HG02938 (cell line): ENCODE results near the gene MESP1.

ENCODE experiments used
- ATAC-seq: cut with Tn5 transposase; IDR thresholded peaks from one replicate; pipeline ENCODE4 v1.9.1; 2021; ENCODE audit warnings: mild to moderate bottlenecking, moderate library complexity; ENCODE audit not compliant: unreplicated experiment

Gene MESP1

DNA sequence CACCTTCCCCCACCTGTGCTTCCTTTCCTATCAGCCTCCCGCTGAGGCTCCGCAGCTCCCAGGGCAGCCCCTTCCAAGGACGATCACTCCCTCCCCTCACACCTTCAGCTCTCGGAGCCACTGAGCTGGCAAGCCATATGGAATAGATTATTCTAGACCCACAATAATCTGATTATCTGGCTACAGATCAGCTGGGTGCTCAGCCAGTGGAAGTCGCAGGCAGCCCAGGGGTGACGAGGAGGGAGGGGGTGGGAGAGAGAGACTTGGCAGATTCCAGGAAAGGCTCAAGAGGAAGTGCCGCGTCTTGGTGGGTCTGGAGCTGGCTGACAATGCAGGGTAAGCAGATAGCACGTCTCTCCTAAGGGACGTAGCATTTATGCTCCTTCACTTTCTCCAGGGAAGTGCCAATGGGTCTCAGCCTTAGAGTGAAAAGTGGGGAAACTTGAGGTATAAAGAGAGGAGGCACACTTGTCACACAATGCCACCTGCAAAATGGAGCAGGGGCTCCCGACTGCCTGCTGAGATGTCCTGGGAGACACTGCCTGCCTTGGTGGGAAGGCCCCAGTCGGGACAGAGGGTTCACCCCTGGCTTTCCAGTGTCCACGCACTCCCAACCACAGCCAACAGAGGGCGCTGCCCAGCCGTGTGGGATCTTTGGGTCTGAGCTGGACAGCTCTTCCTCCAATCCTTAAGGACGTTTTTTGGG is 9.4 kb upstream of the MESP1 start:
- ATAC-seq: no peak

DNA sequence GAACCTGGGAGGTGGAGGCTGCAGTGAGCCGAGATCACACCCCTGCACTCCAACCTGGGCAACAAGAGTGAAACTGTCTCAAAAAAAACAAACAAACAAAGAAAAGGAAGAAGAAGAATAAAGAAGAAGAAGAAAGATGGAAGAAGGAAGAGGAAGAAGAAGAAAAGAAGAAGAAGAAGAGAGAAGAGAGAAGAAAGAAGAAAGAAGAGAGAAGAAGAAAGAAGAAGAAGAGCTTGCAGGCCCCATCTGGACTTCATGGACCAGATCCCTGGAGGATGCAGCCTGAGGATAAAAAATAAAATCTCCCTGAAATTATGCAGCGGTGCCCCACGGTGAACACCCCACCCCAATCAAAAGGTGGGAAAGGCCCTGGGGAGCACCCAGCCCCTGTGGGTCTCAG is 8.8 kb upstream of the MESP1 start:
- no peak for ATAC-seq

DNA sequence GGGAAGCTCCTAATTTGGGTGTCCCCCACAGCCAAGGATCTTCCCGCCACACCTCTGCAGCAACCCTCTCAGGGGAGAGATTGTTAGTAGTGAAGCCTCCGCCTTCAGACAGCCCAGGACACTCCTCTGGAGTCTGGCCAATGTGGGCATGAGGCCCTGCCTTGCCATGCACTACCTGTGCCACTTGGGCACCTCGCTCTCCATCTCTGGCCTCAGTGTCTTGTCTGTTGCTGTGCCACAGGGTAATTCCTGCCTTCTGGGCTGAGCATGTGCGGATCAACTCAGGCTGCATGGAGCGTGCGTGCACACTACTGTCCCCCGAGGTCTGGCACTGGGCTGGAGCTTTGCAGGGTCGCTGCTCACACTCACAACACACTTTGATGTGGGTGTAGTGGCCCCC is 7.9 kb upstream of the MESP1 start:
- no peak for ATAC-seq

DNA sequence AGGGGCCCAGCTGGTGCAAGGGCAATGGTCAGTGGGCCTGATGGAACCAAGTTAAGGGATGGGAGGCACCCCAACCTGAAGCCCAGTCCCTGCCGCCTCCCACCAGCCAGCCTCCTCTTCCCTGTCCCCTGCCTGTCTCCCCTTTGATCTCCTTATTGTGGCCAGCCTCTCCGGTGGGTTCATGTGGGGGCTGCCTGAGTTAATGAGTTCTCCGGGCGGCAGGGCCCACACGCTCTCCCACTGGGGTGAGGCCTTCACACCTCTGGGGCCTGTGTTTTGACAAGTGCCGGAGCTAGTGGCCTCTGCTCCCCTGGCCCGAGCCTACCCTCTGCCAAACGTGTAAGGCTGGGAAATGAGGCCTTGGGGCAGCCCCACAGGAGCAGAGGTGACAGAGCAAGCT is 7.2 kb upstream of the MESP1 start:
- no peak for ATAC-seq

DNA sequence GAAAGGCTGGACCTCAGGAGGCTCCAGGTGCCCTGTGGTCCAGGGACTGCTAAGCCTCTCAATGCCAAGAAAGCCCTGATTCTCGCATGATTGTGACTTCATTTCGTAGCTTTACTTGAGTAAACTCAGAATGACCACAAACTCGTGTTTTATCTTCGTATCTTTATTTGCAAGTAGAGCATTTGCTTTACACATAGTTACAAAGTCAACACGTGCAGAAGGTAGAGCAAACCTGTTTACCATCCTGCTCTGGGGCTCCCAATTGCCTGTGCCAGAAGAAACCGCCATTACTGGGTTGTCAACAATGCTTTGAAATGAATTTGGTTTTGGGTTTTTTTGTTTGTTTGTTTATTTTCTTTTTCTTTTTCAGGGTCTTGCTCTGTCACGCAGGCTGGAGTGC is 5.8 kb upstream of the MESP1 start:
- ATAC-seq: no peak

DNA sequence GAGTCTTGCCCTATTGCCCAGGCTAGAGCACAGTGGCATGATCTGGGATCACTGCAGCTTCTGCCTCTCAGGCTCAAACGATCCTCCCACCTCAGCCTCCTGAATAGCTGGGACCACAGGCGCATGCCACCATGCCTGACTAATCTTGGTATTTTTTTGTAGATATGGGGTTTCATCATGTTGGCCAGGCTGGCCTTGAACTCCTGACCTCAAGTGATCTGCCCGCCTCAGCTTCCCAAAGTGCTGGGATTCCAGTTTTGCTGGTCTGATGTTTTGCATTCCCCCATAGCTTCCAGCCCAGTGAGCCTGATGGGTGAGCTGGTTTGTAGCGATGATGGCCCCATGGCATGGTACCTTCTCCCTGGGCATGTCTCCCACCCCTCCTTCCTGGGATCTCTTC is 4.7 kb upstream of the MESP1 start:
- ATAC-seq: no peak

DNA sequence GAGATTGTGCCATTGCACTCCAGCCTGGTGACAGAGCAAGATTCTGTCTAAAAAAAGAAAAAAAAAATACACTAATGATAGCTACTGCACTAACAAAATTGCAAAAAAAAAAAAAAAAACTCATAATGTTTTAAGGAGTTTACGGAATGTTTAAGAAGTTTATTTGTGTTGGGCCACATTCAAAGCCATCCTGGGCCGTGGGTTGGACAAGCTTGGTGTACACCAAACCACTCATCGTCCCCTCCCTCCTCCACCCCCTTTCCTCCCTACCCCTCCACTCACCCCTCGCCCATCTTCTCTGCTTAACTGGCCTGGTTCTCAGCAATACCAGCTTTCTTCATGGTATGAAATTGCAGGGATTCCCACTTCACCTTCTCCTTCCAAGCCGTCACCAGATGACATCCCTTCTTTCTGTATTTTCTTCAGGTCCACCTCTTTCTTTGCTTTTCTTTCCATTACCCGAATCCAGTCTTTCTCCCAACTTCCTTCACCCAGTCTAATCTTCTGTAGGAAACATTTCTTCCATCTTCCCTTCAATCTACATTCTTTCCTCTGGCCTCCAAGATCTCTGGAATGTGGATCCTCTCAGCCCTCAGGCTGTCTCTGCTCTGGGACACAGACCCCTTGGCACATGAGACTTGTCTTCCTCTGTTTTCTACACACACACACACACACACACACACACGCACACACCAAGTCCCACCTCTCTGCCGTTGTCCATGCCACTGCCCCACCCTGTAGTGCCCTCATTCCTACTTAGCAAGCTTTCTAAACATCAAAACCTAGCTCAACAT is 3.5 kb upstream of the MESP1 start:
- no peak for ATAC-seq

DNA sequence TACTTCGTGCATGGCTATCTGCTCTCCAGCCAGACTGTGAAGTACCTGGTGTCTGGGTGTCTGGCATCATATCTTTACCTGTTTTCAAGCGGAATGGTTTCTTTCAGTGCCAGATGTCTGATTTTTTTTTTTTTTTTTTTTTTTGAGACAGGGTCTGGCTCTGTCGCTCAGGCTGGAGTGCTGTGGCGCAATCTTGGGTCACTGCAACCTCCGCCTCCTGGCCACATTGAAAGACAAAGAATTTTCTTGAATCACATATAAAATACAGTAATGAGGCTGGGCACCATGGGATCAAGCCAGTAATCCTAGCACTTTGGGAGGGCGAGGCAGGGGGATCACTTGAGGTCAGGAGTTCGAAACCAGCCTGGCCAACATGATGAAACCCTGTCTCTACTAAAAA is 2.8 kb upstream of the MESP1 start:
- no peak for ATAC-seq

DNA sequence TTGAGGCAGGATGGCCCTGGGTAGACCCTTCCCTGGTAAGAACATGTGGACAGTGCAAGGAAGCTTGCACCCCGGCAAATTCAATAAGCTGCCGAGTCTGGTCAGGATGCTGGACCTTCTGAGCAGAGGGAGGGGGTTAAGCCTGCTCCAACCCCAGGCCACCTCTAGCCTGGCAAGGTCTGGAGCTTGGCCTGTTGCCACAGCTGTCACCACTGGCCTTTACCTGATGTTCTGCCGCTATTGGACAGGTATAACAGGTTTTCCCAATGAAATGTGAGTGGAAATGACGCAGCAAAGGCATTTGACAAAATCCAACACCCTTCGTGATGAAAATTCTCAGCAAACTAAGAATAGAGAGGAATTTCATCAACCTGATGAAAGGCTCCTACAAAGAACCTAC is 699 bp upstream of the MESP1 start:
- no peak for ATAC-seq

DNA sequence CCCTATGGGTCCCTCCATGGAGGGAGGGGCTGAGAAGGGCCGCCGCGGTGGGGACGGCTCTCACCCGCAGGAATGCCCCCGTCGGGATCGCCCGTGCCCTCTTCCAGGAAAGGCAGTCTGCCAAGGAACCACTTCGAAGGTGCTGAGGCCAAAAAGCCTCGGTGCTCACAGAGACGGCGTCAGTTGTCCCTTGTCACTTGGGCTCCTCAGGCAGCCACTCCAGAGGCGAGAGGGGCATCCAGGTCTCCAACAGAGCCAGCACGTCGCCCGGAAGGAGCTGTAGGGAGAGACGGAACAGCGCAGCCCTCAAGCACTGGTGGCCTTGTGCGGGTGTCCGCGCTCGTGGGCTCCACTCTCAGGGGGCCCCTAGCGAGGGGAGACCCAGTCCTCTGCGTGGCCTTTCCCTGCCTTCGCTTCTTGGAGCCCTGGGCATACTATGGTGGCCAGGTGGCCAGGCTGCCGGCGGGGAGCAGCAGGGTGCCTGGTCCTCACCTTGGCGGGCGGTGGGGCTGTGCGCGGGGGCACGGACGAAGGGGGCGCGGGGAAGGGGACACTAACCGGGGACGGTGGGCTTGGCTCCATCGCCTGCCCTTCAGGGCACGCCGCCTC is 994 bp downstream of the MESP1 start:
- ATAC-seq: peak; percentile 5

DNA sequence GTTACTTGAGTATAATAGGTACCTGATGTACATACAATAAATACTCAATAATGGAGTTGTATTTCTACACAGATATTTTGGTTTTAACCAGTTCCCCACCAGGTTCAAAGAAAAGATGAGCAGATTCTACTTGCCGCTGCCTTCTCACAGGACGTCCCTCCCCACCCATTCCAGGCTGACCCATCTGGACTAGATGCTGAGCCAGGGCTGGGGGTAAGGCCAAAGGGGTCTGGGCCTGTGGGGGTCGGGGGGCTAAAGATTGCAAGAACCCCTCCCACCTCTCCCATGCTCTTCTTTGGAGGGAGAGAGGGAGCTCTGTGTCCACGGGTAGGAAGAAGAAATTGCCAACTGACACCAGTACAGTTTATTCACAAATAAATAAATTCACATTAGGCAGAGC is 1.5 kb downstream of the MESP1 start:
- no peak for ATAC-seq

DNA sequence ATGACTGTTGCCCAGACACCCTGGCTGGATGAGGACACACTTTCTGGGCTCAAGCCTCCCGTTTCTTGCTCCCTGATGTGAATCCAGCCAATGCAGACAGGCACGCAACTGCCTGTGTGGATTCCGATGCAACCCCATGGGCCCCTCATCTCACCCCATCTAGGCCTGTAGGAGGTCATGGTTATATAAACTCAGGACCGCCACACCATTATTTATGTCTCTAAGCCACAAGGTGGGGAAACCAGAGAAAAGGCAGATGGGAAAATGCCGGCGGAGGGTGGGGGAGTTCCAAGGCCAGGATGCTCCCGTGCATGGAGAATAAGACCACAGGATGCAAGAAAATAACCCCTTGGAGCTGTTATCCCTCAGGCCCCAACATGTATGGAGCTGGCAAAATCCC is 2.0 kb downstream of the MESP1 start:
- no peak for ATAC-seq

DNA sequence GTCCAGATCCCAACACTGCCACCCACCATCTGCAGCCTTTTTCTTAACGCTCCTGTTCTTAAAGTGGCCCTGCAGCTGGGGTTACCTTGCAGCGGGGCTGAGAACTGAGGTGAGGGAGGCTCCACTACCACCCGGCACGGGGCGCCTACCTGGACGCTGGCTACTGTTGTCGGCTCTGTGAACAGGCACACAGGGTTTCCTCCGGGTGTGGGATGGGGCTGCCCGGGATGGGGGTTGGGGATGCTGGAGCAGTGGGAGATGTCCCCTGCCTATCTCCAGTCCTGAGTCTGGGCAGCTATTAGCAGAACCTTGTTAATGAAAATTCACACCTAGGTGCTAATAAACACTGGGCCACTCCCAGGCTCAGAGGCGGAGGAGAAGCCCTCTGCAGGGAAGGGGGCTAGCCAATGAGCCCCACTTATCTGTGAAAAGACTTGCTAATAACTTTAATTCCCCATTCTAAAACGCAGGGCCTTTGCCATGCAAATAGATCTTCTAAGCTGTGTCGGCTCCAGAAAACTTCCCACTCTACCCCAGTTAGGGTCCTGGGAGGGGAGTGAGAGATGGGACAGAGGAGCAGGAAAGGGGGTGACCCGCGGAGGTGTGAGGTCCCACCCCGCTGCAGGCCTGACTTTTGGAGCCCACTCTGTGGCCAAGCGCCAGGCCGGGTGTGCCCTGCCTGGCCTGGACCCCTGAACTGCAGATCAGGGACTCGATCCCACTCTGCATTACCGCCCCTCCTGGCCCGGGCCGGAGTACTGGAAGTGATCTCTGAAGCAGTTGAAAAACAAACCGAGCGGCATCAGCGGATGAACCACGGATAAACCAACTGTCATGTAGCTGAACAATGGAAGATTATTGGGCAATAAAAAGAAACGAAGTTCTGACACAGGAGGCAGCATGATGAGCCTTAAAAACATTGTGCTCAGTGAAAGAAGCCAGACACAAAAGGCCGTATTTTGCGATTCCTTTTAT is 3.1 kb downstream of the MESP1 start:
- ATAC-seq: no peak

DNA sequence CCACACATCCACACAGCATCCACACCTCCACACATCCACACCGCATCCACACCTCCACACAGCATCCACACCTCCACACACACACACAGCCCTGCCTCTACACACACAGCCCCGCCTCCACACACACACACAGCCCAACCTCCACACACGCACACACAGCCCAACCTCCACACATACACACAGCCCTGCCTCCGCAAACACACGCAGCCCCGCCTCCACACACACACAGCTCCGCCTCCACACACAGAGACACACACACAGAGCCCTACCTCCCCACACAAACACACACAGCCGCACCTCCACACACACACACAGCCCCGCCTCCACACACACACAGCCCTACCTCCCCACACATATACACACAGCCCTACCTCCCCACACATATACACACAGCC is 4.7 kb downstream of the MESP1 start:
- ATAC-seq: no peak

DNA sequence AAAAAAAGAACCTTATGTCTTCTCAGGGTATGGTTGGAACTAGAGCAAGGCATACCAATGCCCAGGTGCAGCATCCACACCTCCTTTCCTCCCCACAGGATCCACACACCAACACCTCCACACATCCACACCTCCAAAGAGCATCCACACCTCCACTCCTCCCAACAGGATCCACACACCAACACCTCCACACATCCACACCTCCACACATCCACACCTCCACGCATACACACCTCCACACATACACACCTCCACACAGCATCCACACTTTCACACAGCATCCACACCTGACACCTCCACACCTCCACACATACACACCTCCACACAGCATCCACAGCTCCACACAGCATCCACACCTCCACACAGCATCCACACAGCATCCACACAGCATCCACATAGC is 5.3 kb downstream of the MESP1 start:
- no peak for ATAC-seq

DNA sequence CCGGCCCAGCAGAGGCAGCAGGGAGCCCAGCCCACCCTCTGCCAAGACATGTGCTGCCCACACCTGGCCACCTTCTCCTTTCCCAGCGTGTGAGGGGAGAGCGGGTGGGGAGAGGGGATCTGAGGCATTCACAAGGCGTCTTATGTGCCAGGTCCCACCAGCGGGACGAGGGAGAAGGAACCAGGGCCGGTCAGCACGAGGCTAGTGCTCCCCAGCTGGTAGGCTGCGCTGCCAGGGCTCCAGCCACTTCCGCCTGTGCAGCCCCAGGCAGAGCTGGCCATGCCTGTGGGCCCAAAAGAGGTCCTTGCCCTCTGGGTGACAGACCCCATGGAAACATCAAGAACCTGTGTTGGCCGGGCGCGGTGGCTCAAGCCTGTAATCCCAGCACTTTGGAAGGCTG is 5.9 kb downstream of the MESP1 start:
- no peak for ATAC-seq

DNA sequence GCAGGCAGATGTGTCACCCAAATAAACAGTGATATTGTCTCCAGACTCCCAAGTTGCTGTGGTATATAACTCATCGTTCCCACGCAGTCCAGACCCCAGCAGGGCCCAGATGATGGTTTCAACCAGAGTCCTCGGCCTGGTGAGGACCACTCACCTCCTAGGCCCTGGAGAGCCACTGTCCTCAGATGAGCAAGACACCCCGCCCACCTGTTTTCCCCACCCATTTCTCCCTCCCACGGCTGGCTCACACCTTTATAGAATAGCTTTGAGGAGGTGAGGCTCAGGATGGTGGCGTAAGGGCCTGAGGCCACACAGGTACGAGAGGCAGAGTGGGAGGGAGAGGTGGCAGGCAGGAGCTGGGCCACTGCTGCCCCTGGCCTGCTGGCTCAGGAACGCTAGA is 7.5 kb downstream of the MESP1 start:
- no peak for ATAC-seq

DNA sequence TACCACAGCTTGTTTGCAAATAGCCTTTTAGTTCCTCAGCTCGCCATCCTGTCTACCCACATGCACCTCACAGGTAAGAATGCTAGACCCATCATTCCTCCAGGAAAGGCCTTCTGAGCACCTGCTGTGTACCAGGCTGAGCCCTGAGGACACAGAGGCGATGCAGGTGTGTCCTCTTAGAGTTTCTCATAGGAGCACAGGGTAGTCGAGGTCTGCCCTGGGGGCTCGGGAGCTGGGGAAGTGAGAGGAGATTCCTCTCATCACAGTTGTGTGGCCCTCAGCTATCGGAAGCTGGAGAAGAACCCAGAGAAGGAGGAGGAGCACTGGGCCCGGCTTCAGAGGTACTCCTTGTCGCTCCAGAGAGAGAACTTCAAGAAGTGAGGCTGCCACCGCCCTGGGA is 8.0 kb downstream of the MESP1 start:
- ATAC-seq: no peak

DNA sequence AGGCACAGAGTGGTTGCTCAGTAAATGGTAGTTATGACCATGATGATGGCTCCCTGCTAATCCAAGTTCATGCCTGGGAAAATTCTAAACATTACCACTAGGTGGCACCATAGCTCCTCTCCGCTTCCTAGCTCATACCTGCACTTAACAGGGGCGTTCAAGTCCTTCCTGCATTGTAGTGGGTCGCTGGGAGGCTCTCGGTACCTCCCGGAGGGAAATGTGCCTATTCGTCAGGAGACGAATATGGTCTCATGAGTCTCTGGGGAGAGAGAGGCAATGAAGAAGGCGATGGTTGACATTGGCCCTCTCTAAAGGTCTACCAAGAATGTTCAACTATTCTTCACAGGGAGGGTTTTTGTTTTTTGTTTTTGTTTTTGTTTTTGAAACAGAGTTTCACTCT is 10.9 kb downstream of the MESP1 start:
- peak; percentile 64 for ATAC-seq

DNA sequence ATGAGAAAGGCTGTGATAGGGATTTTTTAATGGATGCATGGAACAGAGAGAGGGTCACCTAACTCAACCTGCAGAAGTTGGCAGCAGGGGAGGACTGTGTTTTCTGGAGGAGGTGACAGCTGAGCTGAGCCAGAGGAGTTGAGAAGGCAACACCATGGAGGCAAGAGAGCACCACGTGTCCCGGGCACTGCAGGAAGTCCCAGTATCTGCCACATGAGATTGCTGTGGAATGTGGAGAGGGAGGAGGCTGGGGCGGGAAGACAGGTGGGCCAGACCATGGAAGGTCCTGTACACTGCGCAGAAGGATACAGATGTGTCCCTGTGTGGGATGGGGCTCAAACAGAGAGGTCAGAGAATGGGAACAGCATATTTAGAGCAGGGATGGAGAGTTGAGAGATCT is 15.3 kb downstream of the MESP1 start:
- ATAC-seq: no peak
